Suppressor macrophage treated with lipopolysaccharide for 4 hours (primary cell): ENCODE measurements around the gene PIWIL4.
"Not testable (repeated sequence)": the region's sequence is repeated elsewhere in the genome, so short reads cannot be mapped to it uniquely, and the experiment has no call there.

Experiments used
- DNase-seq: peaks from one replicate; pipeline ENCODE4 v3.0.0-alpha.2; 2020

PIWIL4 gene

DNA sequence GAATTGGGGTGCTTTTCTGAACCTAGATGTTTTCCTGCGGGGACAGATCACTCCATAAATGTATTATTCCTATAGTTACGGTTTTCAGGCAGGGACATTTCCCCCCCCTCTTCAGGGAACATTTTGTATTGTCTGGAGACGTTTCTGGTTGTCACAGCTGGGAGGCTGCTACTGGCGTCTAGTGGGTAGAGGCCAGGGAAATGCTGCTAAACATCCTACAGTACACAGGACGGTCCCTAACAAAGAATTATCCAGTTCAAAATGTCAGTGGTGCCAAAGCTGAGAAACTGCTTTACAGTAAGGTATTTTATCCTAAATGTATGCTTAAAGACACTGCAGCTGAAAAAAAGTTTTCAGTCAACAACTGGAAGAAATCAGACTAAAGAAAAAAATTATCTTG, 19.4 kb downstream of the PIWIL4 start:
- DNase-seq: no peak

DNA sequence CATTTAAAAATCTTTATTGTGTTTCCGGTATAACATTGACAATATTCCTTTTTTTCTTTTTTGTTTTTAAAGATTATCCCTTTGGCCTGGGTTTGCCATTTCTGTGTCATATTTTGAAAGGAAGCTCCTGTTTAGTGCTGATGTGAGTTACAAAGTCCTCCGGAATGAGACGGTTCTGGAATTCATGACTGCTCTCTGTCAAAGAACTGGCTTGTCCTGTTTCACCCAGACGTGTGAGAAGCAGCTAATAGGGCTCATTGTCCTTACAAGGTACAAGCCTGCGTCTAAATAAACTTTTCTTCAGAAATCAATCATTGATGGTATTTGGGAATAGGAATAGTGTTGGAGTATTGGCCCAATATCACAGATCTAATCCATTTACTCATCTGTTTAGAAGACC, 19.8 kb downstream of the PIWIL4 start:
- no peak for DNase-seq

DNA sequence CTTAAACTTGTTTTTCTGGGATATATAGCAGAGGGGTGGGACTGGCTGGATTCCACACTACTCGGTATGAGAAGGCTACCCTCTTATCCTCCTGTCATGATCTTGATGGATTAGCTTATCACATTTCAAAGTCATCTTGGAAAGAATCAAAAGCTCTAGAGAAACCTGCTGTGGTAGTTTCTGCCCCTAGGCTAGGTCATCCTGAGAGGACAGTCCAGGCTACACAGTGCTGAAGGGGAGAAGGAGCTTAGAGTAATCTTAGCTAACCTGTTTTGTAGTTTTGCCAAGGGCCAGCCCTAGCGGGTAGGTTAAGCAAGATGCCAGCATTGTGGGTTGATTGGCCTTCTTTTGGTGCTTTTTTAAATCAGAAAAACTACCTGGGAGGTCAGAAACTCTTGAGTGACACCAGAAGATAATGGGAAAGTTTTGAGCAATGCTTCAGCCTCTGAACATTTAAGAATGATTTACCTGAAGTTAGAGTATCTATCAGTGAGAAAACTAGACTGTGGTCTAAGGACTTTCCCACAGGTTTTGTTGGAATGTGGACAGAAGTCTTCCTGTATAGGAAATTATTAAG, 21.3 kb downstream of the PIWIL4 start:
- DNase-seq: no peak

DNA sequence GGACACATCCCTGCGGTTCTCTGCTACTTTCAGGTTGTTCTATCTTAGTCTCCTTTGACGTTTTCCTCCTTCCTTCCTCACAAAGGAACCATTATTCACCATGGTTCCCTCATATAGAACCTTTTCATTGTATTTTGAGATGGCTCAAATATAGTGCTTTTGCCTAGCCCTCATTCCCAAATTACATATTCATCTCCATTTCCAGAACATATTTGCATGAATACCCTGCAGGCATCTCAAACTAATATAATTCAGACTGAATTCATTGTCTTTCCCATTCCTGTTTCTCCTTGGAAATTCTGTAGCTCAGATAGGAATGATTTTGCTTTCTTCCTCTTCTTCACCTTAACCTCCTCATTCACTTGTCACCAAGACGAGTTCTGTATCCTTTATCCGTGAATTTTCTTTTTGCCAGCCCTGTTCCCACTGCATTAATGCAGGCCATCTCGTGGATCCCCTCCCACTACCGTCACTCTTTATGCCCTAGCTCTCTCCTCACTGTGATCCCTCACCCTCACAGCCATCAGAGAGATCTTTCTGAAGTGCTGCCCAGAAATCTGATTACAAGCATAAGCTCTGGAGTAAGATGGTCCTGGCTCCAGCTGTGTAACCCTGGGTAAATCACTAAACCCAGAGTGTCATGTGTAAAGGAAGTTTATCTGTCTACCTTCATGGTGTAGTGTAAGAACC, 23.3 kb downstream of the PIWIL4 start:
- DNase-seq: no peak

DNA sequence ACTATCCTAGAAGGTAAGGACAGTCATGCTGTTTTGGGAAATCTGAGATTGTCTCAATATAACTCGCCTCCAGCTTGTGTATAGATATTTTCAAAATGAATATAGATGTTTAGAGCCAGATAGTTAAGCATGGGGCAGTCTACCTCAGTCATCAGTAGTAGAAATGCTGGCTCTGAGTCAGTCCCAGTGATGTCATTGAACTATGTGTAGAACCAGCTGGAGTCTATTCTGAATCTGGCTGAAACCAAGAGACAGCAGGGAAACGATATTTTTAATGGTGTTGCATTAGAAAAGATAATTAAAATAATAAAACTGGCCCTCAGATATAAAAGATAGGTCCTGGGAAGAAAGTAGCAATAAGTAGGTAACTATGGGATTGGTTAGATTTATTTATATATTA, 25.9 kb downstream of the PIWIL4 start:
- no peak for DNase-seq

DNA sequence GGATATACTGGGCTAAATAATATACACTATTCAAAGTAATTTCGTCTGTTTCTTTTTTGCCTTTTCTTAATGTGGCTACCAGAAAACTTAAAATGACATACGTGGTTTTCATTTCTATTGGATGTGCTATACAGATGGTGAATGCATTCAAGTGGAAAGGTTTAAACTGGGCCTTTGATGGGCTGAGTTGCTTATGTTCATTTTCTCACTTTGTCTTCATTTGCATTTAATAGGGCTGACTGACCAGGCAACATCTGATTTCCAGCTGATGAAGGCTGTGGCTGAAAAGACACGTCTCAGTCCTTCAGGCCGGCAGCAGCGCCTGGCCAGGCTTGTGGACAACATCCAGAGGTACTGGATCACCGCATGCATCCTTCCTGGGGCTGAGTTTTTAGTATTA, 27.9 kb downstream of the PIWIL4 start:
- DNase-seq: no peak

DNA sequence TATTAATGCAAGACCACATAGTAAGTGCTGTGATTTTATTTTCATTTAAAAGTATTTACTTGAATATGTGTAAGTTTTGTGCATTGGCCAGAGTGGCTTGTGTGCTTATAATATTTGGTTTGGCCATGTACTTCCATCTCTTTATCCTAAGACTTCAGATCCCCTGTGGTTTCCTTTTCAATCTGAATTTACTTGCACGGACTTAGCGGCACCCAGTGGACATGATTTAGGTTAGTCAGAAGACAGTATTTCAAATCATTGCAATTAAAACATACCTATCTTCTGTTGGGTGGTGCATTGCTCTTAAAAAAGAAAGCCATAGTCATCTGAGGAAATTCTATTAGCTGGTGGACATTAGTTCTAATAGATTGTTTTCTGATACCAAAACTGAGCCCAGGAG, 30.7 kb downstream of the PIWIL4 start:
- peak; percentile 58 for DNase-seq

DNA sequence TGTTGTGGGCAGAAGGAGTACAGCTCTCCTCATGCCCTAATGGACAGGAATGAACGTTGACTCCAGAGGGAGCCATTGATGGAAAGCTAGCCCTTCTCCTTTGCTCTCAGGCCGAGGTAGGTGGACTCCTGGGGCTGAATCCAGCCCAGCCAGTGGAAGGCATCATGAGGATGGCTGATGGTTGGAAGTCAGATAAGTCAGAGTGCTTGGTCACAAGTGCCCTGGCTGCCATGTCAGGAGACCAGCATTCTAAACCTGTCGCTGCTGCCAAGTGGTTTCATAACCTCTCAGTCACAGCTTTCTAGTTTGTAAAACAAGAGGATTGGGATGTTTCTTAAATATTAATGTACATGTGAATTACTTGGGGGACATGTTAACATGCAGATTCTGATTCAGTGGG, 32.3 kb downstream of the PIWIL4 start:
- DNase-seq: no peak

DNA sequence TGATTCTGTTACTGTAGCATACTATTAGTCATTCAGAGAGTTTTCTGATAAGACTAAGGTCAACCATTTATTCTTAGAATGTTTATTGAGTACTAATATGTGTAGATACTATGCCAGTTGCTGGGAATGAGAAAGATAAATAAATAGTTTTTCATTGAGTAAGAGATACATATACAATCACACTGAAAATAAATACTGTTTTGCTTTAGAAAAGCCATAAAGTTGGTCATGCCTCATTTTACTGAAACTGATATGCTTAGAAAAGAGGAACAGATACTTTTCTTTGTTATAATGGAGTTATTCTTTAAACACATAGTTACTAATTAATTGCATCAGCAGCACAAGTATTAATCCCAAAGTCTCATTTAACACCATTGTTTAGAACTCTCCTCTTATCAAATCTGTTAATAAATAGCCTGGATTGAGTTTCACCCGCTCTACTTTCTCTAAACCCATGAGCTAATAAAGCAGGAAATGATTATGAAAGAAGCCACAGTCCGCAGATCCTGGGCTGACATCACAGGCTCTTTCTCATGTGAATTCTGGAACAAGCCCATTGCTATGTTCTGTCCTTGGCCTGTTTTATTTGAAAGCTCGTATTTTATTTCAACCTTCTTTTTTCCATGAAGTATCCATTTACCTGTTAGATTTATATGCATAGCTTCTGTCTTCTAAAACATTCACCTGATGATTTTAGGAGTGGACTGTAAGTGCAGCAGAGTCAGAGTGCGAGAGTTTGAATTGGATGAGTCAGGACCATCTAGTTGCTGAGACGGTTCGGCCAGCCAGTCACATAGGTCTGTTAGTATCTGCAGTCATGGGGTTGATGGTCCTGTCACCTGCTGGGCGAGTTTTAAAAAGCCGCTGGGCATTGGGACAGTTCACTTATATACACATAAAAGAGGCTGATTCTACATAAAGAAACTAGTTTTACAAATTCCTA, 35.5 kb downstream of the PIWIL4 start:
- DNase-seq: peak; percentile 85

DNA sequence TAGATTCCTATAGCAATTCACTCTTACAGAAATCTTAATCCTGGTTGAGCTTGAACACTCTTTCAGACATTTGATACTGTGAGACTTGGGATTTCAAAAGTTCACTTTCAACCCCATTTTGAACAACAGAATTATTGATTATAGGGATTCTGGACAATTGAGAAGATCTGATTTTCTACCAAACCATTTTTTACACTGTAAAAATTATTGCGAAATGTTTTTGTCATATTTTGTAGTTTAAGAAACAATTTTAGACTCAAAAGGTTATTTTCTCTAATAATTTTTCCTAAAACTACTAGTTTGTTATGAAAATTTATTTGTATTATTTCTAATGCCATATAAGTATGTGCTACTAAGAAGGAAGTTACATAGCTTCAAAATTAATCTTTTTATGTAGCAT, 36.4 kb downstream of the PIWIL4 start:
- DNase-seq: no peak

DNA sequence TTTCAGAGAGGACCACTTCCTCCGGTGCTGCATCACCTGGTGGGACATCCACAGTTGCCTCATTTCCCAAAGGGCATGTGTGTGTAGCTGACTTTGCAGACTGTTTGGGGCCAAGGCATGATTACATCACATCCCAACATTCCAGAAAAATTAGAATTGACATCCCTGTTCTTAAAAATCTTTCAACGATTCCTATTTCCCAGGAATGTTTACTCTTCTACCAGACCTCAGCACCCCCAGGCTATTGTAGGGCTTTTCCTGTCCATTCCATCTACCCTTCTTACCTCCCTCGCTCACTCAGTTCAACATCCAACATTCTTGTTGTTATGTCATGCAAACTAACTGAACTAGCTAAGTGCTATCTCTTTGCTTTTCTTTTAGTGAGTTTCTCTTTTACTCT, 37.3 kb downstream of the PIWIL4 start:
- no peak for DNase-seq

DNA sequence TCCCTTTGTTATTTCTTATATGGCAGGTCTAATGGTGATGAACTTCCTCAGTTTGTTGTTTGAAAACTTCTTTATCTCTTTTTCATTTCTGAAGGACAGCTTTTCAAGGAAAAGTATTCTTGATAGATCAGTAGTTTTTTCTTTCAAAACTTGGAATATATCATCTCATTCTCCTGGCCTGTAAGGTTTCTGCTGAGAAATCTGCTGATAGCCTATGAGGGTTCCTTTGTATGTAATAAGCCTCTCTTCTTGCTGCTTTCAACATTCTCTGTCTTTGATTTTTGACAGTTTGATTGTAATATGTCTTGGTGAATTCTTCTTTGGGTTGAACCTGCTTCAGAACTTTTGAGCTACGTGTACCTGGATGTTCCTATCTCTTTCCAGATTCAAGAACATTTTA, 46.0 kb downstream of the PIWIL4 start:
- no peak for DNase-seq

DNA sequence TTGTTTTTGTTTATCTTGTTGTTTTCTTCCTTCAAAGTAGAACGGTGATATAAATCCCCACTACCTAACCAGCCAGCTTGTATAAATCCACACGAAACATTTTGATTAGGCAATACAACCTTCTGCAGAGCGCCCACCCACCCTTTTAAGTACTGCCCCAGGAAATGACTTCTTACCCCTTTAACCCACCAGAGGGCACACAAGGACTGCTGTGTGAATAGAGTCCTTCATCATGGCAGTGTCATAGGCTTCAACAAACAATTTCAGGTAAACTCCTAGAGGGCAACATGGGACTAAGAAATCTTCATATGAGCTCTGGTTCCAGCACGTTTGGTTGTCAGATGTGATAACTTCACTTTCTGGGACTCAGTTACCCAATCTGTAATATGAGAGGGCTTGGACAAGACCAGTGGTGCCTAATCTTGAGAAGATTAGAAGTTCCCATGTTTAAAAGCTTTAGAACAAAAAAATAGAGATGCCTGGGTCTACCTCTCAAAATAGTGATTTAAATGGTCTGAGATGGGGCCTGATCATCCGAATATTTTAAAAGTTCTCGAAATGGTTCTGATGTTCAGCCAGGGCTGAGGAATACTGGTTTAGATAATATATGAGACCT, 56.1 kb downstream of the PIWIL4 start:
- DNase-seq: peak; percentile 60

DNA sequence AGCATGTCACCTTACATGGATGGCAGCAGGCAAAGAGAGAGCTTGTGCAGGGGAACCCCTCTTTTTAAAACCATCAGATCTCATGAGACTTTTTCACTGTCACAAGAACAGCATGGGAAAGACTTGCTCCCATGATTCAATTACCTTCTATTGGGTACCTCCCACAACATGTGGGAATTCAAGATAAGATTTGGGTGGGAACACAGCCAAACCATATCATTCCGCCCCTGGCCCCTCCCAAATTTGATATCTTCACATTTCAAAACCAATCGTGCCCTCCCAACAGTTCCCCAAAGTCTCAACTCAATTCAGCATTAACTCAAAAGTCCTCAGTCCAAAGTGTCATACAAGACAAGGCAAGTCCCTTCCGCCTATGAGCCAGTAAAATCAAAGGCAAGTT, 58.3 kb downstream of the PIWIL4 start:
- DNase-seq: not testable (repeated sequence)

DNA sequence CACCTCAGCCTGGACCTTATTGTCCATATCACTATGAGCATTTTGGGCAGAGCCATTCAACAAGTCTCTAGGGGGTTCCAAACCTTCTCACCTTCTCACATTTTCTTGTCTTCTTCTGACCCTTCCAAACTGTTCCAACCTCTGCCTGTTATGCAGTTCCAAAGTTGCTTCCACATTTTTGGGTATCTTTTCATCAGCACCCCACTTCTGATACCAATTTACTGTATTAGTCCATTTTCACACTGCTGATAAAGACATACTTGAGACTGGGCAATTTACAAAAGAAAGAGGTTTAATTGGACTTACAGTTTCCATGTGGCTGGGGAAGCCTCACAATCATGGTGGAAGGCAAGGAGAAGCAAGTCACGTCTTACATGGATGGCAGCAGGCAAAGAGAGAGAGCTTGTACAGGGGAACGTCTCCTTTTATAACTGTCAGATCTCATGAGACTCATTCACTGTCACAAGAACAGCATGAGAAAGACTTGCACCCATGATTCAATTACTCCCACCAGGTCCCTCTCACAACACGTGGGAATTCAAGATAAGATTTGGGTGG, 59.9 kb downstream of the PIWIL4 start:
- not testable (repeated sequence) for DNase-seq

DNA sequence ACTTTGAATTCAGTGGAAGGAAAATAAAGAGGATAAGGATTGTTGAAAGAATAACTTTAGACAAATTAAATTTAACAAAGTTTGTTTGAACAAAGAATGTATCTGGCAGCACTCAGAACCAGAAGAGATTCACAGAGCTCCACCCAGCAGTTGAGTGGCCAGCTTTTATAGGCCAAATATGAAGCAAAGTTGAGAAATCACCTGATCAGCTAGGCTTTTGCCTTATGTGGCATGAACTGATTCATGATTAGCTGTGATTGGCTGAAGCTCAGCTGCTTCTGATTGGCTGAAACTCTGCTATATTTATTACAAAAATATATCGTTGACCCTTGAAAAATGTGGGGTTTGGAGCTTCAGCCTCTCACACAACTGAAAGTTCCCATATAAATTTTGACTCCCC, 62.6 kb downstream of the PIWIL4 start:
- DNase-seq: no peak

DNA sequence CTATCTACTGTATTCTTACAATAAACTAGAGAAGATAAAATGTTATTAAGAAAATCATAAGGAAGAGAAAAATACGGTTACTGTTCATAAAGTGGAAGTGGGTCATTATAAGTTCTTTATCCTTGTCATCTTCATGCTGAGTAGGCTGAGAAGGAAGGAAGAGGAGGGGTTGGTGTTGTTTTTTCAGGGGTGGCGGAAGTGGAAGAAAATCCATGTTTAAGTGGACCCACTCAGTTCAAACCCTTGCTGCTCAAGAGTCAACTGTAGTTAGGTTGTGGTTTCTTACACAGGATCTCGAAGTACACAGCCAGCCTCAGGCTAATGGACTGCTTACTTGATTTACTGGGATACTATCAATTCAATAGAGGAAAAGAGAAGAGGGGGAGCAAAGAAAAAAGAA, 63.1 kb downstream of the PIWIL4 start:
- no peak for DNase-seq

DNA sequence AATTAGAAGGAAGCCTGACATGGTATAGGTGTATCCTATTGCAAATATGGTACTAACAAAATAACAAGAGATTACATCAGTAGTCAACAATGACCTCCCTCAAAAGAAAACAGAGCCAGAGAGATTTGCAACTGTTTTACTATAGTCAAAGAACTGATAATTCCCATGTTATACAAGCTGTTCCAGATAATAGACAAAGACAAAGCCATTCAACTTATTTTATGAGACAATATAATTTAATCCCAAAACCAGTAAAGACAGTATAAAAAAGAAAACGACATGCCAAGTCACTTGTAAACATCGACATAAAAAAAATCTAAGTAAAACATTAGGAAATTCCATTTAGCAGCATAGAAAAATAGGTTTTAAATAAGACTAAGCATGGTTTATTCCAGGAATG, 65.2 kb downstream of the PIWIL4 start:
- no peak for DNase-seq

DNA sequence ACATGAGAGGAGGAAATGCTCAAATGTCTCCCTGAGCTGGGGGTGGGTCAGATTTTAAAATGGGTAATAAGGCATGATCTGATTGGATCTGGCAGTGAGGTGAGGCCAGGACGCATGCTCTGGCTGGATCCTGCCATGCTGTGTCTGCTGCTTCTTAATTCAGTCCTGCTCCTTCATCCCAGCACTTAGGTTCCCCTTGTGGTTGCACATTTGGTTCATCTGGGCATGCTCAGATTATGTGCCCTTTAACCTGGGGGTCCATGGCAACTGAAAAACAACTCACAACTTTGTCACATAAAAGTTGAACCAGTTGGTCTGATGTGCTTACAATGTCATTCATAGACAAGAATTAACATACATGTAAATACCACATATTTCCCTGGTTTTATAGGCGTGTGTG, 67.9 kb downstream of the PIWIL4 start:
- DNase-seq: no peak

DNA sequence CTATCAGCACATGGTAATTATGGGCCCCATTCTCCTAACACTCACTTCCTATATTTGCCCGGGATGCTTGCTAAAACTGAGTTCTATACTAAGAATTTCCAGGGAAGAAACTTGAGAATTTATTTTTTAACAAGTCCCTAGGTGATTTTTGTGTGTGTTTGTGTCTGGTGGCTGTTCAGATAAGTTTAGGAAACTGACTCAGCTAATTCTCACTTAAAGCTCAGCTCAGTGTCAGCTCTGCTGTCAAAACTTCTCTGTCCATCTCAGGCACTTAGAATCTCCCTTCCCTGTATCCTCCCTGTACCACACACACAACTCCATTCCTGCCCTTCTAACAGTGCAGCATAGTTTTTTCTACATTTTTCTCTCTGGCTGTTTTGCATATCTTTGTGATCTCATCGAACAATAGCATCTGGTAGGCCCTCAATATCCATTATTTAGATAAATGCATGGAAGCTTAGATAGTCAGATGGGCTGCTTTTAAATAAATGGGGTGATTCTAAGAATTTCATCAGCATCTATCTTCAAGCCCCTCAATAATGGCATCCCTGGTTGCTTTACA, 69.3 kb downstream of the PIWIL4 start:
- no peak for DNase-seq

DNA sequence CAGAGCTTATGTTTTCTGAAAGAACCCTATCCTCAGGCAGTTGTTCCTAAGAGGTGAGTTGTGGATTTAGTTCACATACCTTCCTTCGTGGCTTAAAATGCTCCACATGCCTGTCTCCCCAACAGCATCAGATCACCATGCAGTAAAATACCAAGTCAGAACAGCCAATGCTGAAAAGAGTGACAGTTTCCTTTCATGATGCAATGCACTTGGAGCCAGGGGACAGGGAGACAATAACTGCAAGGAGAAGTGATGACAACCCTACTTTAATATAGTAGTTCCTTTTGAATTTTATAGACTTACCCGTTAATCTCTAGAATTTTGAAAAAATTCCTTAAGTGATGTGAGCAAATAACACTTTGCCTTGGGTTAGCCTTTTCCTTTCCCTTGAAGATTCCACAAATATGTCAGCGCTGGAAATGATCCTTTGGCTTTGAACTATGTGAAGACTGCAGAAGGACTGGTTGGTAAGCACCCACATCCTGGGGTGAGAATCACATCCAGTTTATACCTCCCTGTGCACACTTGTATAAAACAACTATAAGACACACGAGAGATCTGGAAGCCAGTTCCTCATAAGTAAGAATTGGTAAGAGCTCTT, 71.2 kb downstream of the PIWIL4 start:
- DNase-seq: peak; percentile 25

DNA sequence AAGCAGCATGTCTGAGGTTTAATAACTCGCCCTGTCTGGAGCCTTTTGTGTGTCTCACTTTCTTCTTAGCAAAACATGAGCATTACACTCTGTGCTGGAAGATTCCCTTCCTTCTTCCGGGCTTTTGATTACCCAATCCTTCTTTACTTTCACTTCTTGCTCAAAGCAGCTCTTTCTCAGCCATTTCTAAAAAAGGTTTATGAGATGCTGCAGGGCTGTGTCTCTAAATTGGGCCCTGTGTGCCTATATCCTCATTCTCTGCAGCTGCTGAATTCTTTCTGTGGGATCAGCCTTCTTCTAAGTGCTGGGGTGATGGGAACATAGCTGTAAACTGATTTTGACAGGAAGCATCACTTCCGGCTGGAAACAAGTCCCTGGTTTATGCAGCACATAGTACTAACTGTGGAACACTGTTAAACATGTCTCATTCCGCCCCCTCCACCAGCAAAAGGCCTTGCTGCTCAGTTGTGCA, 71.8 kb downstream of the PIWIL4 start:
- peak; percentile 76 for DNase-seq
